ENCODE data around the gene ZFP36.
A peak's percentile ranks its signal among the peaks of the same experiment; 100 is the strongest.
"Not testable (repeated sequence)": the region's sequence is repeated elsewhere in the genome, so short reads cannot be mapped to it uniquely, and the experiment has no call there.

The ZFP36 gene

GRCh38 chr19:39434123-39435076 is 27.8 kb downstream of the ZFP36 start:
- H3K4me3 ChIP-seq (ENCODE audit: low read depth, low read length), result peak overlapping the region; percentile 73
- no peak for DNase-seq (ENCODE audit: low read depth)

- peak within 1 kb of the TSS; percentile 73 for H3K4me3 ChIP-seq (ENCODE audit: low read depth, low read length)
- peak; percentile 88 for DNase-seq (ENCODE audit: low read depth)
Measured at GRCh38 chr19:39435499-39436349, 29.1 kb downstream of the ZFP36 start, which contains the start of gene RPS16. TSS of gene RPS16 (minus strand) at chr19:39435949. CDS start at chr19:39435895, 54 bp downstream.

GRCh38 chr19:39436350-39436716 is 29.7 kb downstream of the ZFP36 start:
- H3K4me3 ChIP-seq (ENCODE audit: low read depth, low read length), result peak overlapping the region; percentile 73
- DNase-seq (ENCODE audit: low read depth), result no peak

- no peak for DNase-seq (ENCODE audit: low read depth)
- no peak overlapping the region for H3K4me3 ChIP-seq (ENCODE audit: low read depth, low read length)
Measured at GRCh38 chr19:39438270-39438934, 31.8 kb downstream of the ZFP36 start.

GRCh38 chr19:39444598-39445195 is 38.0 kb downstream of the ZFP36 start:
- no peak for DNase-seq (ENCODE audit: low read depth)
- peak overlapping the region; percentile 100 for H3K4me3 ChIP-seq (ENCODE audit: low read depth, low read length)

GRCh38 chr19:39445196-39446111 is 38.8 kb downstream of the ZFP36 start, which contains the start of gene SUPT5H:
TSS of gene SUPT5H (plus strand) at chr19:39445582. CDS start at chr19:39445891, 309 bp downstream.
- DNase-seq (ENCODE audit: low read depth), result peak; percentile 90
- peak within 1 kb of the TSS; percentile 100 for H3K4me3 ChIP-seq (ENCODE audit: low read depth, low read length)

GRCh38 chr19:39446365-39447084 is 39.9 kb downstream of the ZFP36 start:
- peak overlapping the region; percentile 100 for H3K4me3 ChIP-seq (ENCODE audit: low read depth, low read length)
- no peak for DNase-seq (ENCODE audit: low read depth)

GRCh38 chr19:39448271-39448670 is 41.6 kb downstream of the ZFP36 start:
- no peak overlapping the region for H3K4me3 ChIP-seq (ENCODE audit: low read depth, low read length)
- DNase-seq (ENCODE audit: low read depth), result no peak

GRCh38 chr19:39449116-39449797 is 42.6 kb downstream of the ZFP36 start:
- no peak overlapping the region for H3K4me3 ChIP-seq (ENCODE audit: low read depth, low read length)
- DNase-seq (ENCODE audit: low read depth), result no peak

- not testable (repeated sequence) for H3K4me3 ChIP-seq (ENCODE audit: low read depth, low read length); DNase-seq (ENCODE audit: low read depth)
Measured at GRCh38 chr19:39451257-39451656, 44.6 kb downstream of the ZFP36 start.
